CD4-positive, alpha-beta T cell treated with Interleukin-12 subunit alpha and Interleukin-12 subunit beta, for 1 hour (primary cell): ENCODE data around the gene NLGN1.

Source experiments
- DNase-seq: peaks from one replicate; pipeline ENCODE4 v3.0.0-alpha.2; 2020

The NLGN1 gene

DNA sequence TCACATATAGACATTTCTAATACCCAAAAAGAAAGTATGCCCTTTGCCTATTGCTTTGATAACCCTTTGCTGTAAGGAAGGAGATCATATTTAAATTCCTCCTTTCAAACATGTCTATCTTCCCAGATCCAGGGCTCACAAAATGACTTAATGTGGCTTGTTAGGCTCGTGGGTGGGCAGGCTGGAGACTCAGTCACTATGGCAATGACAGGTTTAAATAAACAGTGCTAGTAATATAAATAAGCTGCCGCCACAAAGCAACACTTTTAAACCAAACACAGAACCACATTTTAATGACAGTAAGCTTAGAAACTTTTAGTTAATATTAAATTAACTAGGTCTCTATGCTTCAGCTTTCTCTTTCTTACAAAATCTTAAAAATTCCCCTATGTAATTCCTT, 845.6 kb downstream of the NLGN1 start:
- DNase-seq: no peak

- DNase-seq: no peak
Observed at GRCh38 chr3:174247687-174248152, 850.2 kb downstream of the NLGN1 start.

DNA sequence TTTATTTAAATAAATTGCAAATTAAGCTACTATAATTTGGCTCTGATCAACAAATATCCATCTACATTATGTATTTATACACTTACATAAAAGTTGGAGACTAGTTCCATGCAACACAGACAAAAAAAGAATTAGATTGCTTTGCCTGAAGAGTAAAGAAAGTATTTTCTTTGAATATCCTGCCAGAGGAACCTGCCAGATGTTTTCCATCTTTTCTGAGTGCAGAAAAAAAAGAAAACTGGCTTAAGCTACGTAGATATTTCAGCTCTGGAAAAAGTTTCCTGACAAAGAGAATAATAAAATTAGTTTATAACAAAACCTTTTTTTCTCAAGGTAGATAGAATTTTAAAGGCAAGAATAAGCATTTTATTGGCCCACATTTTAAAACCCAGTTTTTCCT, 854.1 kb downstream of the NLGN1 start:
- DNase-seq: no peak

DNA sequence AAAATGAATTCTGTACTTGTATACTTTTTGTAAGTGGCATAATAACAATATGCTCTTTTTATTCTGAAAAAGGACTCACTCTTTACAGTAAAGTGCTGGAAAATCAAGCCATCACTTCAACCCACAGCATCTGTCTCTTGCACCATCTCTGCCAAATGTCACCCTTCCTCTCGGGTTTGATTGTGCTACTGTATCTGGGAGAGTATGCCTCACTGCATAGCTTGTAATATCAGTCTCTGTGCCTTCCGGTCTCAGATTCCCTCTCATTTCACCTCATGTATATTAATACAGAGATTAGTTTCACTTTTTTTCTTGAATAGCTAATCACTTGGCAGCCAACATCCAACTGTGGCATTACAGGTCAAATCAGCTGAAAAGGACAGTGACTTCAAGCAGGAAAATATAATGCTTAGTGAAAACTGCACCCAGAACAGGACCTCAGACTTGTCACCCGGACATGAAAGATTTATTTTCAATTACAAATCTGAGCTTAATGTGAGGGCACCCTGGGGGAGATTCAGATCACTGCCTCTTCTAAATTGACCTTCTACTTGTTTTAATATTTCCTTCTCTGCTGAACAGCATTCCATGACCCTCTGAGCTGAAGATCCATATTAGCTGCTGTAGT, 855.8 kb downstream of the NLGN1 start:
- DNase-seq: no peak

GRCh38 chr3:174253940-174254339, 856.4 kb downstream of the NLGN1 start:
- DNase-seq: no peak

GRCh38 chr3:174255454-174255853, 857.9 kb downstream of the NLGN1 start:
- no peak for DNase-seq

DNA sequence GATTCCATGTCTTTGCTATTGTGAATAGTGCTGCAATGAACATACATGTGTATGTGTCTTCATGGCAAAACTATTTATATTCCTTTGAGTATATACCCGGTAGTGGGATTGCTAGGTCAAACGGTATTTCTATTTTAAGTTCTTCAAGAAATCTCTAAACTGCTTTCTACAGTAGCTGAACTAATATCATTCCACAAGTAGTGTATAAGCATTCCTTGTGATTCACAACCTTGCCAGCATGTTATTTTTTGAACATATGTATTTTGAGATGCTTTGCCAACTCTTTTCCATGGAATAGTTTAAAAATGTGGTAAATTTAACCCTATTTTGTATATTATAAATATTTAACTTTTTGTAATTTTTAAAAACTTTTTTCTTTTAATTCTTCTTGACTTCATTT, 868.9 kb downstream of the NLGN1 start:
- DNase-seq: no peak

DNA sequence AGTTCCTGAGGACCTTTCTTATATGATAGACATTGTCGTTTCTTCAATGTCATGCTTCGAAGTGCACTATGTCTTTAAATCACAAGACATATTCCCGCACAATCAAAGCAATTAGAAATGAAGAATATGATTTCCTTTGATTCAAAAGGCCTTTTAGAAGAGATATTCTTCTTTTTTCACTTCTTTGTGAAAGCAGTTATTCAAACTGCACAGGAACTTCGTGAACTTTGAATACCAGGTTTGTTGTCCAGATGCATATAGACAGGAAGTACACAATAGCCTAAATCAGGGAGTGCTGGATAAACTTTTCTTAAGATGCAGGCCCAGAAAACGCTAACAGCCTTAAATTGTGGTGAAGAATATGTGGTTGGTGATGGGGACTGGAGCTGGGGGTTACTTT, 870.5 kb downstream of the NLGN1 start:
- DNase-seq: no peak

DNA sequence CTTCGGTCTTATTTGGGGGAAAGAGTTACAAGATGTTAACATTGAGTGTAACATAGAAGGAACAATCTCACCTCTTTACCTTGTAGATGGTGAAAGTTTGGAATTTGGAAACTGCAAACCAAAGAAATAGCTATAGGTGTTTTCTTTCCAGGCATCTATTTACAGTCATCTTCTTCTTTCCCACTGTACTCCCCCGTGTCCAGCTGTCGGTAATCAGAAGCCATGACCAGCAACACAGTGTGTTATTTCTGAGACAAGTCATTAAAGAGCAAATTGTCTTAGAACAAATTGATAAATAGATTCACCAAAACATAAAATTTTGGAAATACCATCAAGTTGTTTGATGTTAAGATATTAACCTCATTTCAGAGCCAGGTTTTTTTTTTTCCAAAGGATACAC, 871.0 kb downstream of the NLGN1 start:
- DNase-seq: no peak

DNA sequence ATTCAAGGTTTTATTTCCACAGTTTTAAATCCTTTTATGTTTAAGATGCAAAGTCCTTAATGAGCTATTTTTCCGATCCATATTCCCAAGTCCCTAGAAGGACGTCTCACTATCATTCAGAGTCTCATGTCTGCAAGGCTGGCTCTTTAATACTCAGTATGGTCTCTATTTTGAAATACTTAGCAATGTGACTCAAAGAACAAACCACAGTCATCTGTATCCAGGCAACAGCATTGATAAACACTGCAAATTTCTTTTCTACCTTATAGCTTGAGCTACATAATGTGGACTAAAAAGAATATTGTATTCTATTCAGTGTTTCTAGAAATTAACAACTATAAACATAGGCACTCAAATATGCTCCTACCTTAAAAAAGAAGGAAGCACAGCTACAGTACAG, 873.3 kb downstream of the NLGN1 start:
- DNase-seq: no peak

DNA sequence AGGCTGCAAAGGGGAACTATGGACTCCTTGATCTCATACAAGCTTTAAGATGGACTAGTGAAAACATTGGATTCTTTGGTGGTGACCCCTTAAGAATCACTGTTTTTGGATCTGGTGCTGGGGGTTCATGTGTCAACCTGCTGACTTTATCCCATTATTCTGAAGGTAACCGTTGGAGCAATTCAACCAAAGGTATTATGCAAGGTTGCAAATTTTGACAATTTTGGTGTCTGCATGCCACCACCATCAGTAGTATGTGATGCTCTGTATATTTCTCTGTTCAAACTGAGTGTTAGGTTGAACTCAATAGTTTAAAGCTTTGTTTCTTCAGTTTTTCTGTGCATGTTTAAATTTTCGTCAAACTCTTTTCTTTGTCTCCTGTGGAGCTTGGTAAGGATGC, 877.8 kb downstream of the NLGN1 start:
- DNase-seq: no peak

- DNase-seq: no peak
Observed at GRCh38 chr3:174276826-174277225, 879.3 kb downstream of the NLGN1 start.

DNA sequence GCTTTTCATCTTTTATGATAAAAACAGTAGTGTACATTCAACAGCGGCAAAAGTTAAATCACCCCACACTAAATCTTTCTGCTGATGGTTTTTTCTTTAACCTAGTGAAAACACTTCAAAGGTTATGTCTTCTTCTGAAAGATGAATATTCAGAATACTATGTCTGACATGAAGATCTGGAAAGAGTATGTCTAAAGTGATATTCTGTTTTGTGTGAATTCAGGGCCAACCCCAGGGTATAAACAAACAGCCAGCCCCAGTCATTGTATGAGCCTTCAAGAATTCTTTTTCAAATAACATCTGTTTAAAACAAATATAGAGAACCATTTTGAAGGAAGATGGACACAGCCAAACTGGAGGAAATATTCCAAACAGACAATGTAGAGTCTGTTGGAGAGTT, 880.5 kb downstream of the NLGN1 start:
- DNase-seq: no peak

GRCh38 chr3:174280186-174280585, 882.6 kb downstream of the NLGN1 start:
- DNase-seq: no peak

GRCh38 chr3:174285242-174285864, 887.8 kb downstream of the NLGN1 start:
- no peak for DNase-seq

DNA sequence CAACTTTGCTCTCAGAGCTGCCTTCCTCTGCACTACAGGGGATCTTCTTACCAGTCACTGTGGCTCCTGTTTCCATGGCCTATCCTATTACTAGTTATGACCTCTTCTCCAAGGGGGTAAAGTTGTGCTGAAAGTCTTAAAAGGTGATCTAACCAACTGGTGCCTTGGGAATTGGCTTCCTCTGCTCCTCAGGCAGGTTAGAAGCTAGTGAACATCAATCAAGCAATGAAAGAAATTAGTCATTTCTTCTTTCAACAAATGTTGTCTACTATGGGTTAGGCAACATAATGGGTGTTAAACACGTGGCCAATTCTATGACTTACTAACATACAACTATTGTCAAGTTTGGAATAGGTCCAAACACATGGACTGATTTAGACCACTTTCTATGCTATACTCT, 890.2 kb downstream of the NLGN1 start:
- DNase-seq: no peak

DNA sequence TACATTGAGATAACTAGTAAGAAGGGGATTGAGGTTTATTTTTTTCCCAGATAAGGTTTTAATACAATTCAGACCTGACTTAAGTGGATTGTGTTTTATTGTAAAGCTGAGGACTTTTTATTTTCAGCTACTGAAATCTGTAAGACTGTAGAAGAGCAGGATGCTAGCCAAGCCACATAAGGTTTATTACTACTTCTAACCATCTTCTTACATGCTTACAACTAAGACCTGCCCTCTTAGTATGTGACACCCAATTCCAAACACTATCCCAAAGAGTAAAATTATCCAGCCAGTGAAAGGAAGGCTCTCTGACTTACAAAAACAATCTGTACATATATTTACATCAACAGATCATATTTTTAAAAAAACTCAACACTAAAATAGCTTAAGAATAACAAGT, 897.1 kb downstream of the NLGN1 start:
- DNase-seq: no peak

GRCh38 chr3:174295306-174296092, 898.0 kb downstream of the NLGN1 start:
- no peak for DNase-seq

DNA sequence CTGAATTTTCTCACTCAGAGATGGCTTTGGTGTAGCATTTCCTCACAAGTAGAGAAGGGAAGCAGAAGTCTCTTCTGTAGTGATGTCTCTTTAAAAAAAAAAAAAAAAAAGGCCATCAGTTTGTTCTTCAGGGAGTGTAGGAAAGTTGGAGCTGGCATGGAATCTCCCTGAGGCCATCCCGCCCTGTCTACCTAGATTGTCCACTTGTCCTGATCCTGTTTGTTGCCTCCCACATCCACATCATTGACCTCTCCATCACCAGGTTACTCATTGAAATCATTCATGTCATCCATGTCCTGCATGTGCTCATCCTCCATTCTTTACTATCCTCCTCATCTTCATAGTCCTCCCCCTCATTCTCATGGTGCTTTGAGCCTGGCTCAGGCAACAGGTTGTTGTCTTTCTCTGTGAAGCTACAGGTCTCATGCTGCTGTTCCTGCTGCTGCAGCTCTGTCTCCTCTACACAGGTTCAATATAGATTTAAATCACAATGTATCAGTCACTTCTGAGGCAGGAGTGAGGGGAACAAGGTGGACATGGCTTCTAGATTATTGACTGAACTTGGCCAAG, 905.3 kb downstream of the NLGN1 start:
- DNase-seq: no peak

DNA sequence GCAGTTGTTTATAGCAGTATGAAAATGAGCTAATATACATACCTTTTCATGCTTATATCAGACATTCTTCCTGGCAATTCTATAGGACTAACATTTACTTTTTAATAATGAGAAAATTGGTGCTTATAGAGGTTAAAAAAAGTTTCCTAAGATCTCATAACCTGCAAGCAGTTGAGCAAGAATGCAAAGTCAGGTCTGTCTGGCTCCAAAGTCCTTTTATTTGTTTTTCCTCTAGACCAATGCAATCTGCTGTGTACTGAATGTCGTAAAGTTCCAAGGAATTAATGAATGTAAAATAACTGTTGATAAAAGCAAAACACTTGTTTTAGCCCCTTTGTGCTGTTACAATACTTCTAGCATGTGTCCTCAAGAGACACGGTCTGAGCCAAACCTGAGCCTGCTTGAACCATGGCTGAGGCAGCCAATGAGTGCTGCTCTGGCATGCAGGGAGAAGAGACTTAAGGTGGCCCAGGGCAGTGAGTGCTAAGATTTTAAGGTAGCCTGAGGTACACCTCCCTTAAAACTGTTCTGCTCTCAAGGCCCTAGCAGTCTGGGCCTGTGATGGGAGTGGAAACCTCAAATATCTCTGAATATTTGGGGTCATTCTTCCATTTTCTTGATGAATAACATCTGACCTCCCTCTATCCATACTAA, 906.5 kb downstream of the NLGN1 start:
- no peak for DNase-seq

- no peak for DNase-seq
Observed at GRCh38 chr3:174308736-174309135, 911.2 kb downstream of the NLGN1 start.

- DNase-seq: no peak
Observed at GRCh38 chr3:174310475-174310983, 913.0 kb downstream of the NLGN1 start.

DNA sequence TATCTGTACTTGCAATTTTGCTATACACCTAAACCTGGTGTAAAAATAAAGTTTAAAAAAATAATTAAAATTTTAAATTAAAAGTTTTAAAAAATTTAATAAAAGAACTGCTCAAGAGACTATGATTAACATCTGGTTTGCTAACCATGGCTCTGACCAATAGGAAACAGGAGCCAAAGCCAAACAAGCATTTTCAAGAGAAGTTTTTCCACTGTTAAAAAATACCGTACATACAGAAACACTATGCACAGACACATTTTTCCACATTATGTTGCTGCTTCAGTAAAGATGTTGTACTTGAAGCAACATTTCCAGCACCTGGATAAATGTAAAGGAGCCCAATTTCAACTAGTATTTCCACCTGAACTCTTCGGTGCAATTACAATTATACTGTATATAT, 917.7 kb downstream of the NLGN1 start:
- no peak for DNase-seq
